Activated naive CD8-positive, alpha-beta T cell treated with anti-CD3 and anti-CD28 coated beads, Interleukin-2, amount 50 U/mL, for 24 hours (primary cell): ENCODE measurements around the gene APOBEC3C.
A peak's percentile ranks its signal among the peaks of the same experiment; 100 is the strongest.
"Not testable (repeated sequence)": the region's sequence is repeated elsewhere in the genome, so short reads cannot be mapped to it uniquely, and the experiment has no call there.

Experiments
- ATAC-seq: fragments of 150-1000 bp; cut with Tn5 transposase; one replicate; pipeline ENCODE4 v1.10.0; 2021
- DNase-seq: peaks from one replicate; pipeline ENCODE4 v3.0.0; 2021
- H3K27ac Mint-ChIP-seq: one replicate; pipeline ENCODE4 v1.8.0; 2021; ENCODE audit warnings: mild to moderate bottlenecking, mixed read lengths
- H3K27me3 Mint-ChIP-seq: one replicate; pipeline ENCODE4 v1.8.0; 2021; ENCODE audit warnings: mixed read lengths
- H3K36me3 Mint-ChIP-seq: one replicate; pipeline ENCODE4 v1.8.0; 2021; ENCODE audit warnings: low read depth, mixed read lengths
- H3K4me1 Mint-ChIP-seq: one replicate; pipeline ENCODE4 v1.8.0; 2021; ENCODE audit warnings: mixed read lengths
- H3K4me3 Mint-ChIP-seq: one replicate; pipeline ENCODE4 v1.8.0; 2021; ENCODE audit warnings: mild to moderate bottlenecking, moderate library complexity, mixed read lengths
- H3K9me3 Mint-ChIP-seq: one replicate; pipeline ENCODE4 v1.8.0; 2021; ENCODE audit warnings: mixed read lengths

The APOBEC3C gene

GRCh38 chr22:39051844-39052495 is 37.9 kb downstream of the APOBEC3C start:
- not testable (repeated sequence) for DNase-seq, H3K9me3 Mint-ChIP-seq, H3K27ac Mint-ChIP-seq, H3K36me3 Mint-ChIP-seq, H3K4me3 Mint-ChIP-seq, H3K4me1 Mint-ChIP-seq, H3K27me3 Mint-ChIP-seq, ATAC-seq

- no peaks in the 10 kb centered on the region for H3K36me3 Mint-ChIP-seq
- H3K27me3 Mint-ChIP-seq, result no peaks in the 10 kb centered on the region
- no peaks in the 10 kb centered on the region for H3K4me1 Mint-ChIP-seq
- H3K9me3 Mint-ChIP-seq, result no peaks in the 10 kb centered on the region
- H3K27ac Mint-ChIP-seq, result no peak overlapping the region
- ATAC-seq (no peak), DNase-seq (no peak)
- no peak overlapping the region for H3K4me3 Mint-ChIP-seq
These were observed 41.6 kb downstream of the APOBEC3C start for GRCh38 chr22:39055658-39056057.

GRCh38 chr22:39061290-39061689 is 47.2 kb downstream of the APOBEC3C start:
- not testable (repeated sequence) for H3K27ac Mint-ChIP-seq

GRCh38 chr22:39061951-39062350 is 47.9 kb downstream of the APOBEC3C start:
- DNase-seq, H3K36me3 Mint-ChIP-seq, H3K27ac Mint-ChIP-seq, ATAC-seq, H3K9me3 Mint-ChIP-seq, H3K4me3 Mint-ChIP-seq, H3K27me3 Mint-ChIP-seq: not testable (repeated sequence)
- H3K4me1 Mint-ChIP-seq, result peaks cover 20% of the 10 kb centered on the region

More at GRCh38 chr22:39061290-39061689, 47.2 kb downstream of the APOBEC3C start:
- not testable (repeated sequence) for H3K9me3 Mint-ChIP-seq, H3K27me3 Mint-ChIP-seq, DNase-seq, H3K36me3 Mint-ChIP-seq, ATAC-seq, H3K4me3 Mint-ChIP-seq
- H3K4me1 Mint-ChIP-seq, result peaks cover 20% of the 10 kb centered on the region

- not testable (repeated sequence) for DNase-seq, H3K36me3 Mint-ChIP-seq, H3K4me3 Mint-ChIP-seq, H3K9me3 Mint-ChIP-seq, H3K27me3 Mint-ChIP-seq, ATAC-seq
- H3K4me1 Mint-ChIP-seq, result peaks cover 20% of the 10 kb centered on the region
- peak overlapping the region; percentile 80 for H3K27ac Mint-ChIP-seq
These were observed 49.8 kb downstream of the APOBEC3C start for GRCh38 chr22:39063904-39064303.

GRCh38 chr22:39066442-39067276 is 52.6 kb downstream of the APOBEC3C start:
- not testable (repeated sequence) for H3K9me3 Mint-ChIP-seq, H3K27ac Mint-ChIP-seq, DNase-seq, H3K36me3 Mint-ChIP-seq, H3K27me3 Mint-ChIP-seq, H3K4me3 Mint-ChIP-seq
- peaks cover 31% of the 10 kb centered on the region for H3K4me1 Mint-ChIP-seq
- ATAC-seq, result peak; percentile 47

GRCh38 chr22:39068033-39068785 is 54.2 kb downstream of the APOBEC3C start:
- peaks cover 3% of the 10 kb centered on the region for H3K9me3 Mint-ChIP-seq
- peaks cover 2% of the 10 kb centered on the region for H3K36me3 Mint-ChIP-seq
- ATAC-seq (no peak), DNase-seq (no peak)
- no peak overlapping the region for H3K4me3 Mint-ChIP-seq
- H3K27me3 Mint-ChIP-seq, result no peaks in the 10 kb centered on the region
- H3K4me1 Mint-ChIP-seq, result peaks cover 38% of the 10 kb centered on the region
- no peak overlapping the region for H3K27ac Mint-ChIP-seq
